Astrocyte (in vitro differentiated cells and primary cell): ENCODE results near the gene SPSB3. TPM values are rescaled to one million over a fixed set of nuclear protein-coding genes. Genes with fewer than 3 reads are reported as not detected.

Experiments
- DNase-seq: peaks from one replicate; pipeline ENCODE4 v3.0.0-alpha.2; 2010; ENCODE audit warnings: low read depth
- FAIRE-seq: peaks from 2 replicates; lab custom pipeline; 2011; peaks lifted over from hg19 to GRCh38; lab: Jason Lieb, UNC
- H2AFZ ChIP-seq: 2 replicates; pipeline ENCODE4 v1.6.0; 2012; ENCODE audit warnings: low read depth, low read length, inconsistent platforms
- H3K27ac ChIP-seq: 2 replicates; pipeline ENCODE4 v1.5.1; 2011; ENCODE audit warnings: low read depth, low read length, inconsistent platforms
- H3K27me3 ChIP-seq: 2 replicates; pipeline ENCODE4 v1.6.0; 2011; ENCODE audit warnings: low read length, inconsistent platforms; ENCODE audit not compliant: insufficient read depth
- H3K36me3 ChIP-seq: 2 replicates; pipeline ENCODE4 v1.5.1; 2011; ENCODE audit warnings: low read length, inconsistent platforms; ENCODE audit not compliant: insufficient read depth
- H3K4me1 ChIP-seq: 2 replicates; pipeline ENCODE4 v1.5.1; 2011; ENCODE audit warnings: low read length, inconsistent platforms; ENCODE audit not compliant: insufficient read depth
- H3K4me2 ChIP-seq: 2 replicates; pipeline ENCODE4 v1.6.0; 2012; ENCODE audit warnings: low read length, inconsistent platforms
- H3K4me3 ChIP-seq: 2 replicates; pipeline ENCODE4 v1.5.1; 2011; ENCODE audit warnings: low read depth, mild to moderate bottlenecking, low read length, inconsistent platforms; ENCODE audit not compliant: insufficient read depth
- H3K79me2 ChIP-seq: 2 replicates; pipeline ENCODE4 v1.6.0; 2012; ENCODE audit warnings: mild to moderate bottlenecking, low read length, inconsistent platforms; ENCODE audit not compliant: insufficient read depth
- H3K9ac ChIP-seq: 2 replicates; pipeline ENCODE4 v1.6.0; 2012; ENCODE audit warnings: mild to moderate bottlenecking, low read length, inconsistent platforms
- H3K9me3 ChIP-seq: 2 replicates; pipeline ENCODE4 v1.5.1; 2012; ENCODE audit warnings: low read depth, mild to moderate bottlenecking, low read length, inconsistent platforms; ENCODE audit not compliant: insufficient read depth
- H4K20me1 ChIP-seq: 2 replicates; pipeline ENCODE4 v1.6.0; 2012; ENCODE audit warnings: low read length, inconsistent platforms; ENCODE audit not compliant: insufficient read depth
- H3K27ac Mint-ChIP-seq: one replicate; pipeline ENCODE4 v1.8.0; 2021; ENCODE audit warnings: mild to moderate bottlenecking, mixed read lengths; ENCODE audit not compliant: unreplicated experiment
- H3K27me3 Mint-ChIP-seq: one replicate; pipeline ENCODE4 v1.8.0; 2021; ENCODE audit warnings: low read depth, mixed read lengths; ENCODE audit not compliant: unreplicated experiment
- H3K36me3 Mint-ChIP-seq: one replicate; pipeline ENCODE4 v1.8.0; 2021; ENCODE audit warnings: low read depth, mixed read lengths; ENCODE audit not compliant: unreplicated experiment
- H3K4me1 Mint-ChIP-seq: one replicate; pipeline ENCODE4 v1.8.0; 2021; ENCODE audit warnings: low read depth, mixed read lengths; ENCODE audit not compliant: unreplicated experiment
- H3K4me3 Mint-ChIP-seq: one replicate; pipeline ENCODE4 v1.8.0; 2021; ENCODE audit warnings: mild to moderate bottlenecking, moderate library complexity, mixed read lengths; ENCODE audit not compliant: unreplicated experiment
- H3K9me3 Mint-ChIP-seq: one replicate; pipeline ENCODE4 v1.8.0; 2021; ENCODE audit warnings: mild to moderate bottlenecking, mixed read lengths; ENCODE audit not compliant: unreplicated experiment
- CTCF ChIP-seq: IDR thresholded peaks from 2 replicates; pipeline ENCODE4 v1.5.1; 2011; ENCODE audit warnings: low read depth, mild to moderate bottlenecking, inconsistent platforms, low read length, moderate library complexity; ENCODE audit not compliant: insufficient read depth
- EZH2 ChIP-seq: IDR thresholded peaks from 2 replicates; pipeline ENCODE4 v1.6.1; 2012; ENCODE audit warnings: mild to moderate bottlenecking, low read length, inconsistent platforms; ENCODE audit not compliant: insufficient read depth
- total RNA-seq: library from RNA; stranded (reverse); gene quantifications from 2 replicates; pipeline ENCODE4 v1.2.1, GENCODE V29; 2021

Gene SPSB3
- total RNA-seq, 1 donor from 2014 or later, result 23.3 TPM

- no peak overlapping the region for H3K4me3 Mint-ChIP-seq
- Histone ChIP-seq H3K27me3 (no peaks in the 10 kb centered on the region), H3K4me1 (no peaks in the 10 kb centered on the region), H3K36me3 (no peaks in the 10 kb centered on the region), H2AFZ (no peak overlapping the region), H3K9me3 (no peaks in the 10 kb centered on the region), H3K4me3 (no peak overlapping the region), H3K4me2 (no peak overlapping the region), H3K9ac (no peak overlapping the region), H3K27ac (no peak overlapping the region), H3K79me2 (no peaks in the 10 kb centered on the region), H4K20me1 (peaks cover 3% of the 10 kb centered on the region)
- FAIRE-seq, result no peak
- no peaks in the 10 kb centered on the region for H3K9me3 Mint-ChIP-seq
- no peaks in the 10 kb centered on the region for H3K27me3 Mint-ChIP-seq
- H3K27ac Mint-ChIP-seq, result no peak overlapping the region
- TF ChIP-seq EZH2 (no peak), CTCF (no peak)
- H3K36me3 Mint-ChIP-seq, result peaks cover 9% of the 10 kb centered on the region
- no peaks in the 10 kb centered on the region for H3K4me1 Mint-ChIP-seq
- DNase-seq, result no peak
Observed at GRCh38 chr16:1818873-1819525, 36.6 kb upstream of the SPSB3 start.

GRCh38 chr16:1818204-1818872 lies 36.0 kb upstream of the SPSB3 start:
- Mint-ChIP-seq H3K27me3 (no peaks in the 10 kb centered on the region), H3K36me3 (peaks cover 12% of the 10 kb centered on the region), H3K4me1 (no peaks in the 10 kb centered on the region), H3K27ac (no peak overlapping the region), H3K4me3 (no peak overlapping the region), H3K9me3 (no peaks in the 10 kb centered on the region)
- Histone ChIP-seq H3K4me2 (no peak overlapping the region), H3K36me3 (no peaks in the 10 kb centered on the region), H2AFZ (no peak overlapping the region), H3K27ac (no peak overlapping the region), H3K4me1 (no peaks in the 10 kb centered on the region), H3K27me3 (no peaks in the 10 kb centered on the region), H3K9me3 (no peaks in the 10 kb centered on the region), H3K79me2 (no peaks in the 10 kb centered on the region), H3K4me3 (no peak overlapping the region), H3K9ac (no peak overlapping the region), H4K20me1 (no peaks in the 10 kb centered on the region)
- DNase-seq (no peak), FAIRE-seq (no peak)
- TF ChIP-seq CTCF, result no peak
- no peak for TF ChIP-seq EZH2

GRCh38 chr16:1817716-1818115 lies 35.3 kb upstream of the SPSB3 start:
- Mint-ChIP-seq H3K4me1 (no peaks in the 10 kb centered on the region), H3K27me3 (no peaks in the 10 kb centered on the region), H3K27ac (no peak overlapping the region), H3K36me3 (peaks cover 13% of the 10 kb centered on the region), H3K9me3 (no peaks in the 10 kb centered on the region), H3K4me3 (no peak overlapping the region)
- no peaks in the 10 kb centered on the region for H3K9me3 ChIP-seq
- no peaks in the 10 kb centered on the region for H3K79me2 ChIP-seq
- no peak for DNase-seq
- H3K4me3 ChIP-seq, result no peak overlapping the region
- H3K27me3 ChIP-seq, result no peaks in the 10 kb centered on the region
- H2AFZ ChIP-seq, result no peak overlapping the region
- no peak overlapping the region for H3K9ac ChIP-seq
- H4K20me1 ChIP-seq, result peaks cover 3% of the 10 kb centered on the region
- no peak overlapping the region for H3K4me2 ChIP-seq
- H3K36me3 ChIP-seq, result no peaks in the 10 kb centered on the region
- H3K27ac ChIP-seq, result no peak overlapping the region
- TF ChIP-seq CTCF (no peak), EZH2 (no peak)
- H3K4me1 ChIP-seq, result no peaks in the 10 kb centered on the region
- FAIRE-seq, result no peak
